Vein endothelial cell (primary cell): Measurements from ENCODE around the gene TEX35. TPM values are rescaled to one million over a fixed set of nuclear protein-coding genes. Genes with fewer than 3 reads are reported as not detected.

Experiments
- small RNA-seq: library from RNA; depleted of rRNA; stranded (forward); fragments of <200 nt; gene quantifications from one replicate; pipeline ENCODE3, GENCODE V24; 2012
- total RNA-seq: library from RNA; depleted of rRNA; stranded (reverse); fragments of >200 nt; gene quantifications from 2 replicates; pipeline ENCODE4 v1.2.3, GENCODE V29; 2012

TEX35 gene
- 0.10 TPM in 1 of 2 replicates, not detected in the other for total RNA-seq

GRCh38 chr1:178512566-178513277, at the start of gene TEX35:
Gene TEX35 (plus strand): TSS chr1:178513109. CDS start chr1:178513189, 80 bp downstream.

GRCh38 chr1:178496410-178497135, 16.3 kb upstream of the TEX35 start, which contains the start of gene CLEC20A:
Gene CLEC20A (minus strand): TSS chr1:178496964. CDS start chr1:178496939, 25 bp downstream.

Small RNA genes within 50 kb of the gene (small RNA-seq; reads per million reads assigned to genes)
- gene RF00017 (not detected), gene RNA5SP69 (not detected)

Other genes with a start within 250 kb of the TEX35 start
- not detected in 2 replicates for gene CLEC20A, start 16.1 kb upstream of the TEX35 start, total RNA-seq
- gene RALGPS2, start 212.1 kb downstream of the TEX35 start, total RNA-seq: 46.1 and 49.4 TPM in 2 replicates